HL-60 (cell line): ENCODE results near the gene ANKRD31.

Source experiments
- GABPA ChIP-seq: IDR thresholded peaks from 2 replicates; pipeline ENCODE4 v1.6.1; 2012; ENCODE audit warnings: low read depth
- TF ChIP-seq, protein P1 (sequence below): IDR thresholded peaks from one replicate; pipeline ENCODE4 v1.5.1; 2011; ENCODE audit warnings: low read length, control low read depth, inconsistent platforms; ENCODE audit not compliant: insufficient read depth
- TF ChIP-seq, protein P2 (sequence below): IDR thresholded peaks from 2 replicates; pipeline ENCODE4 v1.6.1; 2012; ENCODE audit warnings: low read depth; ENCODE audit not compliant: insufficient replicate concordance

GRCh38 chr5:75089662-75090061 lies 147.0 kb downstream of the ANKRD31 start:
- TF ChIP-seq, protein P1, sequence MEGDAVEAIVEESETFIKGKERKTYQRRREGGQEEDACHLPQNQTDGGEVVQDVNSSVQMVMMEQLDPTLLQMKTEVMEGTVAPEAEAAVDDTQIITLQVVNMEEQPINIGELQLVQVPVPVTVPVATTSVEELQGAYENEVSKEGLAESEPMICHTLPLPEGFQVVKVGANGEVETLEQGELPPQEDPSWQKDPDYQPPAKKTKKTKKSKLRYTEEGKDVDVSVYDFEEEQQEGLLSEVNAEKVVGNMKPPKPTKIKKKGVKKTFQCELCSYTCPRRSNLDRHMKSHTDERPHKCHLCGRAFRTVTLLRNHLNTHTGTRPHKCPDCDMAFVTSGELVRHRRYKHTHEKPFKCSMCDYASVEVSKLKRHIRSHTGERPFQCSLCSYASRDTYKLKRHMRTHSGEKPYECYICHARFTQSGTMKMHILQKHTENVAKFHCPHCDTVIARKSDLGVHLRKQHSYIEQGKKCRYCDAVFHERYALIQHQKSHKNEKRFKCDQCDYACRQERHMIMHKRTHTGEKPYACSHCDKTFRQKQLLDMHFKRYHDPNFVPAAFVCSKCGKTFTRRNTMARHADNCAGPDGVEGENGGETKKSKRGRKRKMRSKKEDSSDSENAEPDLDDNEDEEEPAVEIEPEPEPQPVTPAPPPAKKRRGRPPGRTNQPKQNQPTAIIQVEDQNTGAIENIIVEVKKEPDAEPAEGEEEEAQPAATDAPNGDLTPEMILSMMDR = no peak
- TF ChIP-seq, protein P2, sequence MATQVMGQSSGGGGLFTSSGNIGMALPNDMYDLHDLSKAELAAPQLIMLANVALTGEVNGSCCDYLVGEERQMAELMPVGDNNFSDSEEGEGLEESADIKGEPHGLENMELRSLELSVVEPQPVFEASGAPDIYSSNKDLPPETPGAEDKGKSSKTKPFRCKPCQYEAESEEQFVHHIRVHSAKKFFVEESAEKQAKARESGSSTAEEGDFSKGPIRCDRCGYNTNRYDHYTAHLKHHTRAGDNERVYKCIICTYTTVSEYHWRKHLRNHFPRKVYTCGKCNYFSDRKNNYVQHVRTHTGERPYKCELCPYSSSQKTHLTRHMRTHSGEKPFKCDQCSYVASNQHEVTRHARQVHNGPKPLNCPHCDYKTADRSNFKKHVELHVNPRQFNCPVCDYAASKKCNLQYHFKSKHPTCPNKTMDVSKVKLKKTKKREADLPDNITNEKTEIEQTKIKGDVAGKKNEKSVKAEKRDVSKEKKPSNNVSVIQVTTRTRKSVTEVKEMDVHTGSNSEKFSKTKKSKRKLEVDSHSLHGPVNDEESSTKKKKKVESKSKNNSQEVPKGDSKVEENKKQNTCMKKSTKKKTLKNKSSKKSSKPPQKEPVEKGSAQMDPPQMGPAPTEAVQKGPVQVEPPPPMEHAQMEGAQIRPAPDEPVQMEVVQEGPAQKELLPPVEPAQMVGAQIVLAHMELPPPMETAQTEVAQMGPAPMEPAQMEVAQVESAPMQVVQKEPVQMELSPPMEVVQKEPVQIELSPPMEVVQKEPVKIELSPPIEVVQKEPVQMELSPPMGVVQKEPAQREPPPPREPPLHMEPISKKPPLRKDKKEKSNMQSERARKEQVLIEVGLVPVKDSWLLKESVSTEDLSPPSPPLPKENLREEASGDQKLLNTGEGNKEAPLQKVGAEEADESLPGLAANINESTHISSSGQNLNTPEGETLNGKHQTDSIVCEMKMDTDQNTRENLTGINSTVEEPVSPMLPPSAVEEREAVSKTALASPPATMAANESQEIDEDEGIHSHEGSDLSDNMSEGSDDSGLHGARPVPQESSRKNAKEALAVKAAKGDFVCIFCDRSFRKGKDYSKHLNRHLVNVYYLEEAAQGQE = no peak
- TF ChIP-seq GABPA = no peak
